ENCODE results near the gene WHRN.

WHRN gene

GRCh38 chr9:114433720-114434255 lies 71.5 kb downstream of the WHRN start:
- TF ChIP-seq CTCF (IDR thresholded peaks at IDR 0.05; ENCODE audit: low read depth, low read length, missing control alignments), result no peak
- DNase-seq (ENCODE audit: low read depth), result no peak
- in situ Hi-C loops (cut with HindIII; ENCODE audit: low sequenced_read_pairs), result no loop called here
- H3K4me3 ChIP-seq (ENCODE audit: low read depth, low read length), result no peak overlapping the region

- DNase-seq (ENCODE audit: low read depth), result no peak
- in situ Hi-C loops (cut with HindIII; ENCODE audit: low sequenced_read_pairs), result no loop called here
- no peak for TF ChIP-seq CTCF (IDR thresholded peaks at IDR 0.05; ENCODE audit: low read depth, low read length, missing control alignments)
- H3K4me3 ChIP-seq (ENCODE audit: low read depth, low read length), result no peak overlapping the region
Measured at GRCh38 chr9:114433086-114433485, 72.2 kb downstream of the WHRN start.

- no peak overlapping the region for H3K4me3 ChIP-seq (ENCODE audit: low read depth, low read length)
- in situ Hi-C loops (cut with HindIII; ENCODE audit: low sequenced_read_pairs), result no loop called here
- no peak for DNase-seq (ENCODE audit: low read depth)
- TF ChIP-seq CTCF (IDR thresholded peaks at IDR 0.05; ENCODE audit: low read depth, low read length, missing control alignments), result no peak
Measured at GRCh38 chr9:114432323-114433067, 72.8 kb downstream of the WHRN start.

- no peak overlapping the region for H3K4me3 ChIP-seq (ENCODE audit: low read depth, low read length)
- no peak for TF ChIP-seq CTCF (IDR thresholded peaks at IDR 0.05; ENCODE audit: low read depth, low read length, missing control alignments)
- DNase-seq (ENCODE audit: low read depth), result no peak
- in situ Hi-C loops (cut with HindIII; ENCODE audit: low sequenced_read_pairs), result no loop called here
Measured at GRCh38 chr9:114431770-114432169, 73.5 kb downstream of the WHRN start.

GRCh38 chr9:114431003-114431402 lies 74.3 kb downstream of the WHRN start:
- no peak for TF ChIP-seq CTCF (IDR thresholded peaks at IDR 0.05; ENCODE audit: low read depth, low read length, missing control alignments)
- H3K4me3 ChIP-seq (ENCODE audit: low read depth, low read length), result no peak overlapping the region
- in situ Hi-C loops (cut with HindIII; ENCODE audit: low sequenced_read_pairs), result no loop called here
- no peak for DNase-seq (ENCODE audit: low read depth)

GRCh38 chr9:114430457-114430856 lies 74.8 kb downstream of the WHRN start:
- no peak for DNase-seq (ENCODE audit: low read depth)
- no peak for TF ChIP-seq CTCF (IDR thresholded peaks at IDR 0.05; ENCODE audit: low read depth, low read length, missing control alignments)
- in situ Hi-C loops (cut with HindIII; ENCODE audit: low sequenced_read_pairs), result no loop called here

More at GRCh38 chr9:114430457-114430856, 74.8 kb downstream of the WHRN start:
- no peak overlapping the region for H3K4me3 ChIP-seq (ENCODE audit: low read depth, low read length)

All from astrocyte of the cerebellum (primary cell).